NCI-H510A (cell line): Measurements from ENCODE around the gene UGT1A7.

ENCODE experiments used
- DNase-seq: peaks from one replicate; lab custom pipeline; 2025; lab: John Stamatoyannopoulos, UW

The UGT1A7 gene

GRCh38 chr2:233818639-233819621 lies 137.2 kb downstream of the UGT1A7 start:
- DNase-seq = no peak

GRCh38 chr2:233819884-233820773 lies 138.4 kb downstream of the UGT1A7 start:
- no peak for DNase-seq

- DNase-seq = no peak
Measured at GRCh38 chr2:233820774-233821105, 139.0 kb downstream of the UGT1A7 start.

GRCh38 chr2:233821196-233821595 lies 139.5 kb downstream of the UGT1A7 start:
- DNase-seq = no peak

- DNase-seq = no peak
Measured at GRCh38 chr2:233821709-233822100, 140.0 kb downstream of the UGT1A7 start.

- DNase-seq = no peak
Measured at GRCh38 chr2:233822101-233822771, 140.5 kb downstream of the UGT1A7 start.
